OCI-M2 (cell line): ENCODE results near the gene AFF3.

Experiments
- DNase-seq: peaks from one replicate; lab custom pipeline; 2025; ENCODE audit not compliant: unreplicated experiment; lab: John Stamatoyannopoulos, UW

The AFF3 gene

GRCh38 chr2:100046961-100047947 is 95.1 kb downstream of the AFF3 start:
- DNase-seq = no peak

- no peak for DNase-seq
These were observed 97.4 kb downstream of the AFF3 start for GRCh38 chr2:100045000-100045399.

- DNase-seq = no peak
These were observed 98.5 kb downstream of the AFF3 start for GRCh38 chr2:100043891-100044255.

GRCh38 chr2:100043081-100043890 is 99.1 kb downstream of the AFF3 start:
- DNase-seq = no peak

GRCh38 chr2:100042562-100042961 is 99.8 kb downstream of the AFF3 start:
- DNase-seq = no peak

- no peak for DNase-seq
These were observed 100.4 kb downstream of the AFF3 start for GRCh38 chr2:100041946-100042345.

GRCh38 chr2:100041385-100041784 is 101.0 kb downstream of the AFF3 start:
- DNase-seq = no peak

GRCh38 chr2:100040906-100041305 is 101.5 kb downstream of the AFF3 start:
- DNase-seq = no peak

GRCh38 chr2:100039291-100039980 is 103.0 kb downstream of the AFF3 start:
- DNase-seq = no peak

- DNase-seq = no peak
These were observed 104.4 kb downstream of the AFF3 start for GRCh38 chr2:100038011-100038410.

GRCh38 chr2:100036793-100037192 is 105.6 kb downstream of the AFF3 start:
- DNase-seq = no peak

GRCh38 chr2:100036026-100036425 is 106.4 kb downstream of the AFF3 start:
- no peak for DNase-seq

- no peak for DNase-seq
These were observed 108.0 kb downstream of the AFF3 start for GRCh38 chr2:100034431-100034830.

- no peak for DNase-seq
These were observed 108.4 kb downstream of the AFF3 start for GRCh38 chr2:100033976-100034375.

GRCh38 chr2:100031604-100032003 is 110.8 kb downstream of the AFF3 start:
- no peak for DNase-seq

GRCh38 chr2:100029460-100029859 is 112.9 kb downstream of the AFF3 start:
- DNase-seq = no peak

- no peak for DNase-seq
These were observed 120.5 kb downstream of the AFF3 start for GRCh38 chr2:100021791-100022340.

GRCh38 chr2:100019499-100019898 is 122.9 kb downstream of the AFF3 start:
- DNase-seq = no peak

- no peak for DNase-seq
These were observed 123.8 kb downstream of the AFF3 start for GRCh38 chr2:100018341-100019193.

- DNase-seq = no peak
These were observed 124.8 kb downstream of the AFF3 start for GRCh38 chr2:100017633-100018032.
